ENCODE measurements around the gene NELFE.

Gene NELFE

GRCh38 chr6:31969712-31970603, 11.2 kb upstream of the NELFE start:
- H3K4me1 Mint-ChIP-seq = peaks cover 48% of the 10 kb centered on the region
- peak overlapping the region; percentile 99 for H3K27ac Mint-ChIP-seq (ENCODE audit: low read depth)
- no peaks in the 10 kb centered on the region for H3K27me3 Mint-ChIP-seq
- H3K9me3 Mint-ChIP-seq = no peaks in the 10 kb centered on the region
- H3K36me3 Mint-ChIP-seq (ENCODE audit: insufficient read depth) = peaks cover 46% of the 10 kb centered on the region
- DNase-seq (ENCODE audit: low spot score in 2 of 2) = no peak
- peak overlapping the region; percentile 81 for H3K4me3 Mint-ChIP-seq
- no peak for ATAC-seq (replicated peaks; ENCODE audit: extremely low read depth, poor library complexity, severe bottlenecking)

- H3K27me3 Mint-ChIP-seq = no peaks in the 10 kb centered on the region
- no peak for ATAC-seq (replicated peaks; ENCODE audit: extremely low read depth, poor library complexity, severe bottlenecking)
- peaks cover 47% of the 10 kb centered on the region for H3K4me1 Mint-ChIP-seq
- peaks cover 54% of the 10 kb centered on the region for H3K36me3 Mint-ChIP-seq (ENCODE audit: insufficient read depth)
- DNase-seq (ENCODE audit: low spot score in 2 of 2) = no peak
- H3K9me3 Mint-ChIP-seq = no peaks in the 10 kb centered on the region
- peak overlapping the region; percentile 99 for H3K27ac Mint-ChIP-seq (ENCODE audit: low read depth)
- peak overlapping the region; percentile 81 for H3K4me3 Mint-ChIP-seq
Measured at GRCh38 chr6:31968791-31969711, 10.3 kb upstream of the NELFE start.

GRCh38 chr6:31968326-31968725, 9.6 kb upstream of the NELFE start:
- no peaks in the 10 kb centered on the region for H3K27me3 Mint-ChIP-seq
- H3K9me3 Mint-ChIP-seq = no peaks in the 10 kb centered on the region
- peaks cover 54% of the 10 kb centered on the region for H3K36me3 Mint-ChIP-seq (ENCODE audit: insufficient read depth)
- no peak for DNase-seq (ENCODE audit: low spot score in 2 of 2)
- peak overlapping the region; percentile 39 for H3K27ac Mint-ChIP-seq (ENCODE audit: low read depth)
- H3K4me3 Mint-ChIP-seq = no peak overlapping the region
- no peak for ATAC-seq (replicated peaks; ENCODE audit: extremely low read depth, poor library complexity, severe bottlenecking)
- peaks cover 40% of the 10 kb centered on the region for H3K4me1 Mint-ChIP-seq

GRCh38 chr6:31967926-31968320, 9.2 kb upstream of the NELFE start:
- Mint-ChIP-seq H3K4me3 (no peak overlapping the region), H3K9me3 (no peaks in the 10 kb centered on the region), H3K27me3 (no peaks in the 10 kb centered on the region), H3K27ac (ENCODE audit: low read depth) (peak overlapping the region; percentile 39), H3K4me1 (peaks cover 37% of the 10 kb centered on the region), H3K36me3 (ENCODE audit: insufficient read depth) (peaks cover 55% of the 10 kb centered on the region)
- no peak for DNase-seq (ENCODE audit: low spot score in 2 of 2)
- no peak for ATAC-seq (replicated peaks; ENCODE audit: extremely low read depth, poor library complexity, severe bottlenecking)

- Mint-ChIP-seq H3K4me3 (no peak overlapping the region), H3K36me3 (ENCODE audit: insufficient read depth) (peaks cover 52% of the 10 kb centered on the region), H3K9me3 (no peaks in the 10 kb centered on the region), H3K27ac (ENCODE audit: low read depth) (peak overlapping the region; percentile 57), H3K4me1 (peaks cover 35% of the 10 kb centered on the region), H3K27me3 (no peaks in the 10 kb centered on the region)
- DNase-seq (ENCODE audit: low spot score in 2 of 2) = no peak
- no peak for ATAC-seq (replicated peaks; ENCODE audit: extremely low read depth, poor library complexity, severe bottlenecking)
Measured at GRCh38 chr6:31966997-31967925, 8.5 kb upstream of the NELFE start.

GRCh38 chr6:31966506-31966905, 7.7 kb upstream of the NELFE start:
- Mint-ChIP-seq H3K9me3 (no peaks in the 10 kb centered on the region), H3K36me3 (ENCODE audit: insufficient read depth) (peaks cover 48% of the 10 kb centered on the region), H3K4me1 (peaks cover 34% of the 10 kb centered on the region), H3K27ac (ENCODE audit: low read depth) (peak overlapping the region; percentile 57), H3K4me3 (no peak overlapping the region), H3K27me3 (no peaks in the 10 kb centered on the region)
- no peak for DNase-seq (ENCODE audit: low spot score in 2 of 2)
- no peak for ATAC-seq (replicated peaks; ENCODE audit: extremely low read depth, poor library complexity, severe bottlenecking)

- Mint-ChIP-seq H3K27ac (ENCODE audit: low read depth) (no peak overlapping the region), H3K9me3 (no peaks in the 10 kb centered on the region), H3K27me3 (no peaks in the 10 kb centered on the region), H3K4me3 (no peak overlapping the region), H3K4me1 (peaks cover 34% of the 10 kb centered on the region), H3K36me3 (ENCODE audit: insufficient read depth) (peaks cover 50% of the 10 kb centered on the region)
- DNase-seq (ENCODE audit: low spot score in 2 of 2) = no peak
- ATAC-seq (replicated peaks; ENCODE audit: extremely low read depth, poor library complexity, severe bottlenecking) = no peak
Measured at GRCh38 chr6:31965700-31966099, 6.9 kb upstream of the NELFE start.

GRCh38 chr6:31963921-31964320, 5.2 kb upstream of the NELFE start:
- no peaks in the 10 kb centered on the region for H3K9me3 Mint-ChIP-seq
- H3K36me3 Mint-ChIP-seq (ENCODE audit: insufficient read depth) = peaks cover 48% of the 10 kb centered on the region
- no peak overlapping the region for H3K27ac Mint-ChIP-seq (ENCODE audit: low read depth)
- peaks cover 38% of the 10 kb centered on the region for H3K4me1 Mint-ChIP-seq
- no peak overlapping the region for H3K4me3 Mint-ChIP-seq
- no peak for DNase-seq (ENCODE audit: low spot score in 2 of 2)
- H3K27me3 Mint-ChIP-seq = no peaks in the 10 kb centered on the region
- ATAC-seq (replicated peaks; ENCODE audit: extremely low read depth, poor library complexity, severe bottlenecking) = no peak

- Mint-ChIP-seq H3K27ac (ENCODE audit: low read depth) (peak overlapping the region; percentile 98), H3K4me1 (peaks cover 47% of the 10 kb centered on the region), H3K9me3 (no peaks in the 10 kb centered on the region), H3K27me3 (no peaks in the 10 kb centered on the region), H3K36me3 (ENCODE audit: insufficient read depth) (peaks cover 45% of the 10 kb centered on the region), H3K4me3 (no peak overlapping the region)
- ATAC-seq (replicated peaks; ENCODE audit: extremely low read depth, poor library complexity, severe bottlenecking) = no peak
- DNase-seq (ENCODE audit: low spot score in 2 of 2) = no peak
Measured at GRCh38 chr6:31961616-31962015, 2.8 kb upstream of the NELFE start.

GRCh38 chr6:31958412-31958740, 395 bp downstream of the NELFE start:
- Mint-ChIP-seq H3K4me3 (peak overlapping the region; percentile 90), H3K27me3 (no peaks in the 10 kb centered on the region), H3K4me1 (peaks cover 47% of the 10 kb centered on the region), H3K9me3 (no peaks in the 10 kb centered on the region), H3K36me3 (ENCODE audit: insufficient read depth) (peaks cover 55% of the 10 kb centered on the region), H3K27ac (ENCODE audit: low read depth) (peak overlapping the region; percentile 98)
- ATAC-seq (replicated peaks; ENCODE audit: extremely low read depth, poor library complexity, severe bottlenecking) (no peak), DNase-seq (ENCODE audit: low spot score in 2 of 2) (no peak)

- H3K27me3 Mint-ChIP-seq = no peaks in the 10 kb centered on the region
- H3K4me1 Mint-ChIP-seq = peaks cover 38% of the 10 kb centered on the region
- ATAC-seq (replicated peaks; ENCODE audit: extremely low read depth, poor library complexity, severe bottlenecking) = no peak
- H3K27ac Mint-ChIP-seq (ENCODE audit: low read depth) = peak overlapping the region; percentile 98
- H3K9me3 Mint-ChIP-seq = no peaks in the 10 kb centered on the region
- no peak for DNase-seq (ENCODE audit: low spot score in 2 of 2)
- H3K4me3 Mint-ChIP-seq = peak overlapping the region; percentile 90
- H3K36me3 Mint-ChIP-seq (ENCODE audit: insufficient read depth) = peaks cover 53% of the 10 kb centered on the region
Measured at GRCh38 chr6:31956796-31957195, 2.0 kb downstream of the NELFE start.

- Mint-ChIP-seq H3K27ac (ENCODE audit: low read depth) (no peak overlapping the region), H3K9me3 (no peaks in the 10 kb centered on the region), H3K4me1 (peaks cover 25% of the 10 kb centered on the region), H3K36me3 (ENCODE audit: insufficient read depth) (peaks cover 54% of the 10 kb centered on the region), H3K4me3 (no peak overlapping the region), H3K27me3 (no peaks in the 10 kb centered on the region)
- ATAC-seq (replicated peaks; ENCODE audit: extremely low read depth, poor library complexity, severe bottlenecking) = no peak
- DNase-seq (ENCODE audit: low spot score in 2 of 2) = no peak
Measured at GRCh38 chr6:31954511-31954910, 4.3 kb downstream of the NELFE start.

Measured in central memory CD8-positive, alpha-beta T cell (primary cell).